SKM-1 treated with dmso at 0.1 percent for 144 hours (cell line): ENCODE results near the gene MCM6.
"Not testable (repeated sequence)": the region's sequence is repeated elsewhere in the genome, so short reads cannot be mapped to it uniquely, and the experiment has no call there.

Experiments
- DNase-seq: peaks from one replicate; lab custom pipeline; 2025; ENCODE audit not compliant: unreplicated experiment; lab: John Stamatoyannopoulos, UW

The MCM6 gene

DNA sequence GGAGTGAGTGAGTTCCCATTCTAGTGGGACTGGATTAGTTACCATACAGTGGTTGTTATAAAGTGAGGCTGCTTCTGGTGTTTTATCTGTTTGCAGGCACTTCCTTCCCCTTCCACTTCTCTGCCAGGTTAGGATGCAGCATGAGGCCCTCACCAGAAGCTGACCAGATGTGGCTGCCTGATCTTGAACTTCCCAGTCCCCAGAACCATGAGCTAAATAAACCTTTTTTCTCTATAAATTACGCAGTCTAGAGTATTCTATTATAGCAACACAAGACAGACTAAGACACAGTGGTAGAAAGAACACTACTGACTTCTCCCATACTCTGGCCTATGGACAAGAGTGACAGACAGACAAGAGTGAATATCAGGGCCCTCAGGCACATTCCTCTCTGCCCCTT, 53.4 kb downstream of the MCM6 start:
- no peak for DNase-seq

DNA sequence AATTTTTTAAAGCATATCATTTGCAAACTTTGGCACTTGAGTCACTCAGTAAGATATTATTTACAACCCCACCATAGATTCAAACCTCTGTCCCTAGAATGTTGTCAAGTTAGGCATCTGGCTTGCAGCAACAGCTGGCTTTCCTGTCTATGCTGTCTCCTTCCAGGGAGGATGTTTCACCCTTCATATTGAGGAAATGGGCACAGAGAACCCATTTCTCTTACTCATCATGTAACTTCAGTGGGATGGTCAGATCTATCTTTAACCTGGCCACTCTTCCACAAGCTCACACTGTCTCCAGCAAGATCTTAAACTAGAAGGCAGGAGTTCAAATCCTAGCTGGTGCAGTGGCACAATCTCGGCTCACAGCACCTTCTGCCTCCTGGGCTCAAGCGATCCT, 55.1 kb downstream of the MCM6 start:
- no peak for DNase-seq

DNA sequence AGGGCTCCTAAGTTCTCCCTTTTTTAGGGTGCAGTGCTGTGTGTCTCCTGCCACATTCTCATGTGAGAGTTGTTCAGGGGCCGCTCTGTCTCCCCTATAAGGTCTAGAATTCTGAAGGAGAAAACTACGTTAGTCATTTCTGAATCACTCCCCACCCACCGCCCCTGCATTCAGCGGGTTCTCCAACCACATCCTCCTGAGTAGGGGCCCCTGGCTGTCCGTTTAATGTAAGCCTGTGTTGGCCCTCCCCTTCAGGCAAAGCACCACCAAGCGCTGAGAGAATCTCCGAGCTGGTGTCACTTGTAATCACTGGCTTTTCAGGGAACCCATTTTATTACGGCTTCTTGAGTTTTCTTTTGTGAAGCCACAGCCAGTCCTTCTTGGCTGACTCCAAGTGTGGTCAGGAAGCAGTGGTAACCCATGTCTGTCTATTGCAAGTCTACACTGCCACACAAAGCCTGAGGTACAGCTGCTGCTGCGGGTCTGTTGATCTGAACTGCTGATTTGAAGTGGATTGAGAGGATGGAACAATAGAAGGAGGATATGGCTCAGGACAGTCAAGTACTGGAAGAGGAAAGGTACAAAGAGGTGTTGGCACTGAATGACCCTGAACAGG, 56.1 kb downstream of the MCM6 start:
- no peak for DNase-seq

DNA sequence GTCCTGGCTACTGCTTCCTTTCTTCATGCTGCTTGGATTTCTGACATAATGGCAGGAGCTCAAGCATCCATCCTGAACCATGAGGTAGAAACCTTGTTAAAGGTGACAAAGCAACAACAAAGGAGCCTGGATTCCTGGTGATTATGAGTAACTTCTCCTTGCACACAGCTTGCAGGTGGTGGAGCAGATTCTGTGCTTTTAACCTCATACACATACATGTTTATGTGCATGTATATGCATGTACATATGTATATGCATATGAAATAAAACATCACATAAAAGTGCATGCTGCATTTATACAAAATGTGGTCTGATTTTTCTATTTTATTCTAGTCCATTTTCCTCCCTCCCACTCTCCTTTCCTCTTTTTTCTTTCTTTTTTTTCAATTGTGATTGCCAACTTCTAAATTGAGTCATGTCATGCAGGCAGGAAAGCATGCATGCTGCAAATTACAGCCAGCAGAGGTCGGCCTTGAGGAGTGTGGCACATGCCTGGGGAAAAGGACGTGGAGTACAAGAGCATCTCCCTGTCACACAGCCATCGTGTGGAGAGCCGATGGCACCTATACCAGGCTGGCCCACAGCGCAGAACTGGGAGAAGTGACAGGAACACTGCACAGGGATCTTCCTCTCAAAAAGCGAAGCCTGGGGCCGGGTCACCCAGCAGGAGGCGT, 57.2 kb downstream of the MCM6 start:
- DNase-seq, result peak; percentile 32

DNA sequence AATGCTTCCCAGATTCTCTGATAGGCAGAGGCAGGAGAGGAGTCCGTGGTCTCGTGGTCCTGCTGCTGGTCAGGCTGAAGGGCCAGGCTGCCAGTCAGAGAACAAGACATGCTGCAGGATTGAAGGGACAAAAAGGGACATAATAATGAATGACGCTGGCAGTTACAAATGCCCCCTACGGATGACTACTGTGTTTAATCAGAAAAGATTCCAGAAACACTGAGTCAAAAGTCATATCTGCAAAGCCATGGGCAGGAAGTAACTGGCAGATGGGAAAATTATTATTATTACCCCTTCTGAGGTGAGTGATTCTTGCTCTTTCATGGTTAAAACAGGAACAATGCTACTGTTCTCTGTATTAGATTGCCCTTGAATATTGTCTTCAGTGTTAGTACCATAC, 58.3 kb downstream of the MCM6 start:
- DNase-seq, result no peak

DNA sequence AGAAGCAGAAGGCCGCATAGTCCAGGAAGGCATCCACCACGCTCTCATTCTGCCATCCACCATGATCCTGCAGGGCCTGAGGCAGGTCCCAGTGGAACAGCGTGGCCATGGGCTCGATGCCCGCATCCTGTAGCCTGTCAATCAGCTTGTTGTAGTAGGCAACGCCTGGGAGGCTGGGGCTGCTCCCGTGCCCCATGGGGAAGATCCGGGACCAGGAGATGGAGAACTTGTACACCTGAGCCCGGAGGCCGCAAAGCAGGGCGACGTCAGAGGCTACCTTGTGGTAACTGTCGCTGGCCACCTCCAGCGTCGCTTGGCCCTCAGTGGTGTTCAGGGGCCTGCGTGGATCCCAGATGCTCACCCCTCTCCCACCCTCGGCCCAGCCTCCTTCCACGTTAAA, 58.8 kb downstream of the MCM6 start:
- DNase-seq, result no peak

DNA sequence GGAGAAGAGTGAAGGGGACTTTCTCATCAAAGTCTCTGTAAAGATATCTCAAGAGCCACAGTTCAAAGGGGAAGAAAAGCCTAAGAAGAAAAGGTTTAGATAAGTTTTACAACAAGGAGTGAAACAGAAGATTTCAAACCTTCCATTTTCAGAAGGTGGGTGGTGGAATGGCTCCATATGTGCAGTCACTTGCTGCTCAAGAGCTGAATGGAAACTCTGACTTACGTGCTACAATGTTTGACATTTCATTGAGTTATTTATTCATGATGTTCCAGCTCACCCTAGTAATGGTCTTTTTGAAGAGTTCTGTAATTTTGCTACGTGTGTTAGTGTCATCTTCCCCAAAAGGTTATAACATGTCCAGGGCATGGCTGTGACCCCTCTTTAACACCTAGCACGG, 61.0 kb downstream of the MCM6 start:
- DNase-seq, result no peak

DNA sequence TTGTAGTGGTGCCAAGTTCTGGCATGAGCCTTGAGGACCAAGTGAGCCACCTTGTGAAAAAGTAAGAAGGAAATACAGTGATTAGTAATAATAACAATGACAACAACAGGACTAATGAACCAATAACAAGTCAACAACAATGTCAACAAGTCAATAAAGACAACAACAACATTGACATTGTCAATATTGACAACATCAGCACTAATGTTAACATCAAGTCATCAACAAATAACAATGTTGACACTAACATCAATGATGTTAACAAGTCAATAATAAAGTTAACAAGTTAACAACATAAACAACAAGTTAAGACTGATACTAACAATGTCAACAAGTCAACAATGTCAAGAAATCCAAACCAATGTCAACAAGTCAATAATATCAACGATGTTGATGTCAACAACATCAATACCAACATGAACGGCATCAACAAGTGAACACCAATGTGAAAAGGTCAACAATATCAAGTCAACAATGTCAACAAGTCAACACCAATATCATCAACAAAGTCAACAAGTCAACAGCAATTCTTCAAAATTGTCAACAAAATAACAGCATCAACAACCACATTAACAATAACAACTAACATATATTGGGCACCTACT, 63.2 kb downstream of the MCM6 start:
- no peak for DNase-seq

DNA sequence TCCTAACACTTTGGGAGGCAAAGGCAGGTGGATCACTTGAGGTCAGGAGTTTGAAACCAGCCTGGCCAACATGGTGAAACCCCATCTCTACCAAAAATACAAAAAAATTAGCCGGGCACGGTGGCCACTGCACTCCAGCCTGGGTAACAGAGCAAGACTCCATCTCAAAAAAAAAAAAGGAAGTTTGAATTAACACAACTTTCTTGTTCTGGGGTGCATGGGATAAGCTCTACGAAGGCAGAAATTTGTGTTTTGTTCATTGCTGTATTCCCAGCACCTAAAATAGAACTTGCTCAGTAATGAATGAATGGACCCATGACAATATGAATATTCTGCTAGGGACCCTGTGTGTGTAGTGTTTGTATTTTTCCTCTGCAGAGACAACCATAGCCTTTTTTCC, 68.4 kb downstream of the MCM6 start:
- not testable (repeated sequence) for DNase-seq

DNA sequence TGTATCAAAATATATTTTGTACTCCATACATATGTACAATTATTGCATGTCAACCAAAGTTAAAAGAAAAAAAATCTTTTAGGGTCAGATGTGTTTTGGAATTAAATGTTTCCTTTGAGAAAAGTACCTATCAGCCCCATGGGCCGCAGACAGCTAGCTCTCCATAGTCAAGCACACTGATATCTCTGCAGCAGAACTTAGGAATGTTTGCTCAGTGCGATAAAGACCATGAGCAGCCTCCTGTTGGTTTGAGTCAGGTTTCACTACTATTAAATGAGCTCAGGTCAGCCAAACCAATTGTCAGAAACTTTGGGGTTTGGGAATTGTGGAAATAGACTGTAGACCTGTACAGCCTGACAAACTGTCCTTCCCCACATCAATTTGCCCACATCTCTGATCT, 73.0 kb downstream of the MCM6 start:
- no peak for DNase-seq

DNA sequence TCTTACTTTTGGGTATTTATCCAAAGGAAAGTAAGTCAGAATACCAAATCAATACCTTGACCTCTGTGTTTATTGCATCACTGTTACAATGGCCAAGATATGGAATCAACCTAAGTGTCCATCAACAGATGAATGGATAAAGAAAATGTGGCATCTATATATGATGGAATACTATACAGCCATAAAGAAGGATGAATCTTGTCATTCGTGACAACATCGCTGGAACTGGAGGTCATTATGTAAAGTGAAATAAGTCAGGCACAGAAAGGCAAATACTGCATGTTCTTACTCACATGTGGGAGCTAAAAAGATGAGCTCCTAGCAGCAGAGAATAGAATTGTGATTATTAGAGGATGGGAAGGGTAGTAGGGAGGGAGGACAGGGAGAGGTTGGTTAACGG, 73.9 kb downstream of the MCM6 start:
- DNase-seq, result no peak

DNA sequence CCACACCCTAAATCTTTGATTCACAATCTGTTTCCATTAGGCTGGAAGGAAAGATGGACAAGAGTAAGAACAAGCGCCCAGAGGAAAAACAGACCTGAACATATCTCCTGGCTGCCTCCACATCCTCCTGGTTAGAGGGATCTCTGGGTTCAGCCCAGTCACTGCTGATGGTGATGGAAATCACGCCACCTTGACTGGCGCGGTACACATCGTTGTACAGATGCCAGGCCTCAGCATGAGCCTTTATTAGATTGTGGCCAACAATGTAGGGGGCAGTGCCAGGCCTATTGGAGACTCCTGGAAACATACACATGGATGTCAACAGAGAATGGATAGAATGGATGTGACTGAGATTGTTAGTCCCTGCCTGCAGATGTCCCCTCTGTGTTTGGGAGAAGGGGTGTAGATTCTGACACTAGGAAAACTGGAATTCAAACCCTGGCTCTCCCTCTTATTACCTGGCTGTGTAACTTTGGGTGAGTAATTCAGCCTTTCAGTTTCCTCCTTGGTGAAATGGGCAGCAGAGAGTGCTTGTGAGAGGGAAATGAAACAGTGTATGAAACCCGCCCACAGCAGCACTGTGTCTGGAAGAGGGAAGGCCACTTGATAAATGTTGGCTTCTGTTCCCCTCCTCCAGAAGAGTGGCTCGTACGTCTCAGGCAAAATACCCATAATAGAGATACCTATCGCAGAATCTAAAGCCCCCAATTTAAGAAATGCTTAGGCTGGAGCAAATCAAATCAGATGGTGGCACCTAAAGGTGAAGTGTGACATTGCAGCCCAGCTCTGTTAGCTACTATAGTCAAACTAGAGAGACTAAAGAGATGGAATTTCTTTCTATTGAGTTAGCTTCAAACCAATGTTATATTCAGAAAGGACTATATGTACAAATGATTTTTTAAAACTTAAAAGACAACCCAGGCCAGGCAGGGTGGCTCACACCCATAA, 75.5 kb downstream of the MCM6 start:
- DNase-seq, result no peak

DNA sequence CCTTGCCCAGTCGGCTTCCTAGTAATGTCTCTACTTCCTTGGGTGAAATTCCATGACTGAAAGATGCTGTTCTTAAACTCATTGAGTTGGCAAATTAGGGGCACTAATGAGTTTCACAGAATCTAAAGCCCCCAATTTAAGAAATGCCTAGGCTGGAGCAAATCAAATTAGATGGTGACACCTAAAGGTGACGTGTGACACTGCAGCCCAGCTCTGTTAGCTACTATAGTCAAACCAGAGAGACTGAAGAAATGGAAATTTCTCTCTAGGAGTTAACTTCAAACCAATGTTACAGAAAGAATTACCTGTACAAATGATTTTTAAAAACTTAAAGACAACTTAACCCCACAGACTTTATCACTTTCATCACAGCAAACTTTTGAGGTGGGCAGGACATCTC, 76.5 kb downstream of the MCM6 start:
- DNase-seq, result no peak

DNA sequence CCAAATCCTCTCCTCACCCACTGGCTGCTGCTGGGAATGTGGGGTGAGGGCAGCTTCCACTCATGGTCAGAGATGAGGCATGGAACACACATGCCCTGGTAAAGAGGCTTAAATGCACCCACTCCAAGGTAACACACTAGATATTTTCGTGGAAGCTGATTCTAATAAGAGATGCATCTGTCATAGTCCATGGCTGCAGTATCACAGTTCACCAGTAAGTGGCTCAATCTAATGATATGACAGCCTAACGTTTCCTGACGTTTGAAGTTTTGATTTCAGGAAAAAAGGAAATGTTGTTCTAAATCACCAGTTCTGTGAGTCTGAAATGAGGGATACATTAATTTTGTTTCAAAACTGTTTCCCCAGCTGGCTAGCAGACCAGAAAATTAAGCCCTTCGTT, 77.5 kb downstream of the MCM6 start:
- DNase-seq, result no peak

DNA sequence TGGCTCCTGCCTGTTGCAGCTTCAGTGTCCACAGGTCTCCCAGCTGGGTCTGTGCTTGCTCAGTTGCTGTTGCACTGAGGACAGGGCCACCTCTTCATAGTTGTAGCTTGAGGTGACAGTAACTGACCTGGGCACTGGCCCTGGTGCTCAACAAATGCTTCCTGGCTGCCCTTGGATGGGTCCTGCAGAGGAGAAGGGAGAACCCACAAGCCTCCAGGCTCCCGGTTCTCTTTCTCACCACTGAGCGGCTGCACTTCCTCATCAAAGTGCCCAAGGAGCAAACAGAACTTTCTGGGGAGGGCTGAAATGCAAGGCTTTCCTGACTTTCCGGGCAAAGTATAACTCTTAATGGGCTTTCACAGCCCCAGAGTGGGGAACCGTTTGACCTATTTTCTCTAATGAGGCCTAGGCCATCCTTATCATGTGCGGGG, 78.0 kb downstream of the MCM6 start:
- DNase-seq, result no peak

DNA sequence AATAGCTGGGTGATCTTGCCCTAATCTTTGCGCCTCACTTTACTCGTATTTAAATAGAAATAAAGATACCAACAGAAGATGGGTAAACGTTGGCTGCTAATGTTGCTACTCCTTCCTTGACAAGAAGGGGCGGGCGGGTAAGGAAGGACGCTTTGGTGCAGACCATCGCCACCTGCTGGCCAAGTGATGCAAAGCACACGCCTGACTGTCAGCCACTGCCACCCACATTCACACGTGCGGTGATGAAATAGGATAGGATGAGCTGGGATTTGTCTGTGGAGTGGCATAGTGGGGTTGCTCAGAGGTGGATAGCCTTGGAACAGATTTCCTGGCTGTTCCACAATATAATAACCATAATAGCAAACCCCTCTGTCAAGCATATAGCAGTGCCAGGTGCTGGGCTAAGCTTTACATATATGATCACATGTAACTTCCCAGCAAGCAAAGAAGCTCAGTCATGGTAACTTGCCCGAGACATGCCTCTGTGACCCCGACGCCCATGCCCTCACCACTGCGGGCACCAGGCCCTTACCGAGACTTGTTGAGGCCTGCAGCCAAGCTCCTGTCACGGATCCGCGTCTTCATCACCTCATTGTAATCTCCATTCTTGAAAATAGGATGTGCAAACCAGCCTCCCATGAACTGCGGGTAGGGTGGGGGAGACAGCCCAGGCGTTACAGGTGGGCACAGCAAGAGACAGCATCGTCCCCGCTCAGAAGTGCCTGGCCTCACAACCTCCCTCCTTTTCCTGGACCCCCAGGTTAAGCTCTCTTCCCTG, 78.6 kb downstream of the MCM6 start:
- DNase-seq, result peak; percentile 67

DNA sequence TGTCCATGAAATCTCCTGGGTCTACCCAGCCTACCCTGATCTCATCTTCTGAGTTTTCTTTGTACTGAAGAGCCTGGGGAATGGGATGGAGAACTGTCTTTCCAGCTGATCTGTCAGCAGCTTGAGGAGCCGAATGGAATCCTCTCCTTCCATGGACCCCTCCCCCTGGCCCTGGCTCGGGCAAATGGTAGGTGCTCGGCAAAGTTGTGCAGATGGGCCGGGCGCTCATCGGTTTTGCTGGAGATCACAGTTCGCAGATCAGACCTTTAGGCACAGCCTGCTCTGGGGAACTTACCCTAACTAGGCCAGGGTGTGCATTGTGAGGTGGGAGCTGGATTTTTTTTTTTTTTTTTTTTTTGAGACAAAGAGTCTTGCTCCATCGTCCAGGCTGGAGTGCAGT, 79.6 kb downstream of the MCM6 start:
- no peak for DNase-seq

DNA sequence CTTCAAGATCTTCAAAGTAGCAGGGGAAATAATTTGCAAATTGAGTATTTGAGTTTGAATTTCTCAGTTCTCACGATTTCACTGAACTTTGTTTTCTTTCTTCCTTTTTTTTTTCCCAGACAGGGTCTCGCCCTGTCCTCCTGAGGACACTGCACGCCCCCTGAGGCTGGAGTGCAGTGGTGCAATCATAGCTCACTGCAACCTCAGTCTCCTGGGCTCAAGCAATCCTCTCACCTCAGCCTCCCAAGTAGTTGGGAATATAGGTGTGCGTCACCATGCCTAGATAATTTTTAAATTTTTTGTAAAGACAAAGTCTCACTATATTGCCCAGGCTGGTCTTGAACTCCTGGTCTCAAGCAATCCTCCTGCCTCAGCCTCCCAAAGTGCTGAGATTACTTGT, 80.6 kb downstream of the MCM6 start:
- DNase-seq, result not testable (repeated sequence)

DNA sequence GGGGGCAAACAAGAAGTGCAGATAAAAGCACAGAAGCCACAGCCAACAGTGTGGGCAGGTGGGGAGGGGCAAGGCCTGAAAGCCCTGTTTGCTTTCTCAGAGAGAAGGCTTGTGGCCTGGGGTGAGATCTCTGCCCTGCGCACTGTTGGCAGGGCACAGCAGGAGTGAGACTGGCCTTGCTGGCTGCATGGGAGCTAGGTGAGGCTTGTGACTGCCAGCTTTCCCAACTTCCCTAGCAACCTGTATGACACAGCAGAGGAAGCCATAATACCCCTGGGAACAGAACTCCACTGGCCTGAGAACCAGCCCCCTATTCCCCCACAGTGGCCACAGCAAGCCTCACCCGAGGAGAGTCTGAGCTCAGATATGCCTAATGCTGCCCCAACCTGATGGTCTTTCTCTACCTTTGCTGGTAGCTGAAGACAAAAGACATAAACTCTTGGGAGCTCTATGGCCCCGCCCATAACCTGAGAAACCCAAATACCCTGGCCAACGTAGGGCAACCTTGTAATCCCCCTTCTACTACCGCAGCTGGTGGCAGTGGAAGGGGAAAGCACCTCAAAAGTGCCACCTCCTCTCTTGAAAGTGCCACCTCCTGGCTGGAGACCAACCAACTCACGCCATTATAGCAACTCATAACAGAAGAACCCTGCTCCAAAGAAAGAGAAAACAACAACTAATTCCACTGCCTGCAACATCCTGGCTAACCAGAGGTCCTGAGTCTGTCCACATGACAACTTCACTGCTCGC, 83.7 kb downstream of the MCM6 start:
- no peak for DNase-seq
